GM18511 (cell line): ENCODE data around the gene DACT1.
A peak's percentile ranks its signal among the peaks of the same experiment; 100 is the strongest.

Experiments used
- ATAC-seq: cut with Tn5 transposase; IDR thresholded peaks from one replicate; pipeline ENCODE4 v1.9.1; 2021; ENCODE audit warnings: mild to moderate bottlenecking, moderate library complexity; ENCODE audit not compliant: unreplicated experiment

DACT1 gene

GRCh38 chr14:58635091-58635830 lies 2.5 kb upstream of the DACT1 start:
- no peak for ATAC-seq

DNA sequence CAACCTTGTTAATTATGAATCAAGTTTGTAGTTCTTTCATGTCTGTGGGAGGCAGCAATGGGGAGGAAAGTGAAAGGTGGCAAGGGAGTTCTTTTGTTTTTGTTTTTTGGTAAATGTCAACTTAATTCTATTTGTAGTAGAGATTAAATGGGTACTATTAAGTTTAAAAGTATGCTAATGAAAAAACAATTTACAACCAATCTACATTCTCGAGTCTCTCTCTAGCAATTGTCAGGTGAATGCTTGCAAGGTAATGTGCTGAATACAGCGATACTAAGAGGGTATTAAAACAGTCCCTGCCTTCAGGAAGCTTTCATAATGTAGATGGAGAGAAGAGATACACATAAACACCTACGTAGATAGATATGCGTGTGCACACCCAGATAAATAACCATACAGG lies 1.6 kb upstream of the DACT1 start:
- ATAC-seq, result no peak

- ATAC-seq, result peak; percentile 5
Measured at GRCh38 chr14:58637040-58637390, 747 bp upstream of the DACT1 start.

DNA sequence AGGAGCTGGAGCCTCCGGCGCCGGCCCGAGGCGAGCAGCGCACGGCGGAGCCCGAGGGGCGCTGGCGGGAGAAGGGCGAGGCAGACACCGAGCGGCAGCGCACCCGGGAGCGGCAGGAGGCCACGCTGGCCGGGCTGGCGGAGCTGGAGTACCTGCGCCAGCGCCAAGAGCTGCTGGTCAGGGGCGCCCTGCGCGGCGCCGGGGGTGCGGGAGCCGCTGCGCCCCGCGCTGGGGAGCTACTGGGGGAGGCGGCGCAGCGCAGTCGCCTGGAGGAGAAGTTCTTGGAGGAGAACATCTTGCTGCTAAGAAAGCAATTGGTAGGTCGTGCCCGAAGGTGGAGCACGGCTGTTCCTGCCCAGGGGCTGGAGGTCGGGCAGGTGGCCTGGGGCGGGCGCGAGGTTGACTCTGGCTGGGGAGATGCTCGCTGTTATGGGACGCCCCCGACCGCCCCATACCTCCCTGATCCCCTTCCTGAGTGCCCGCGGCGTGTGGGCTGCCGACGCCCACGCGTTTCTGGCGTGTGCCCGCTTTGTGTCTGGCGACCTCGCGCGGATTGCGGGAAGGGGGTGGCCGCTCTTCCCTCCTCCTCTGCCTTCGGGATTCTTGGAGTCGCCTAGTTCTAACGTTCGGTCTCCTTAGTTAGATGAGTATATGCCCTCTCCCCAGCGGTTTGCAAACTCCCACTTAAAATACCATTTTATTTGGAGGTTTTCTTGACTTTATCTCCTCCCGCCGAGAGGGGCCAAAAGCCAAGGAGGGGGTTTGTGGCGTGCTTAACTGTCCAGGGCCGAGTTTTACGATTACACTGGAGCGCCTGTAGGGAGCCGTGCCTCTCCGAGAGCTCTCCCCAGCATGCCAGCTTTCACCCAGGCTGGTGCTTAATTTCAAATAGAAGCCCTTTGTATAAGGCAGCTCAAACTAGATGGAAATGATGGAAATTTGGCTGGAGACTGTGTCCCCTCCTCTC lies 752 bp downstream of the DACT1 start:
- peak; percentile 28 for ATAC-seq

DNA sequence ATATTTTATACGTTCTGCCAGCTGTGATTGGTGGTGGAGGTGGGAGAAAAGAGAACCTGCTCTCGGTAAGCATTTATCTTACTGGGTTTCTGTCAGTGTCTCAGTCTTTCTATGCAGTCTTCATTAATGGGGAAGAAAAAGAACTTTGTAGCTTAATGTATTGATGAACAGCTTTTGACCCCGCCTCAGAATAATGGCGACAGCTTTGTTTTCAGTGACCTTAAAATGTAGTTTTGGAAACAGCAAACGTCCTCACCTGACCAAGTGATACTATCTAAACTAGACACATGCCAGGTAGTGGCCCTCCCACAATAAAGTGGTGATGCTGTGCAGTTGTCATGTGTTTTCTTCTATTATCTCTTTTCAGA lies 1.4 kb downstream of the DACT1 start:
- ATAC-seq, result no peak

GRCh38 chr14:58639842-58640484 lies 2.2 kb downstream of the DACT1 start:
- ATAC-seq, result no peak

GRCh38 chr14:58640959-58641358 lies 3.2 kb downstream of the DACT1 start:
- ATAC-seq, result no peak

DNA sequence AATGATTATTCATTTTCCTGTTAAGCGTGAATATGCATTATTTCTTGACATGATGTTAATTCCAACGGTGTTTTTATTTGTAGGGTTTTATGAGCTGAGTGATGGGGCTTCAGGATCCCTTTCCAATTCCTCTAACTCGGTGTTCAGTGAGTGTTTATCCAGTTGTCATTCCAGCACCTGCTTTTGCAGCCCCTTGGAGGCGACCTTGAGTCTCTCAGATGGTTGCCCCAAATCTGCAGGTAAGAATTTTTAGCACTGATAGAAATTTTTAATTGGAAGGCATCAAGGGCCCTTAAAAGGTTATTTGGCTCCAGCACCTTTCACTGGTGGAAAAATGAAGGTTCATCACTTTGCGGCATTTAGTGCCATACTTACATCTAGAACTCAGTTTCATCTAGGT lies 3.7 kb downstream of the DACT1 start:
- no peak for ATAC-seq

DNA sequence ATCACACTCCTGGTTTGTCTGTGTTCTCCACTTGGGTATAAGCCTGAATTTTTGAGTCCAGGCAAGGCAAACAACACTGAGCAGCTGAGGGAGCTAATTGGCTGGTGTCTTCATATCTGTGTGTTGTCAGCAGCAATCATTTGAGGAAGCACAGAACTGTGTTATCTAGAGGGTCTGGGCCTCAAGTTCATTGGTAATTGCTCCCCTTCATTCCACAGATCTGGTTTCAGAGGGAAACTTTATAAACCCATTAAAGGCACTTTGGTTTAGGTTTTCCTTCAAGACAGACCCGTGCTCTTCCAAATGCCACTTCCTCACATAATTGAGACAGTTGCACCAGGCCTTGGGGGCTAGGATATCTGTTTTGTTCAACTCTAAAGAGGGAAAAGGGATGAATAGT lies 5.6 kb downstream of the DACT1 start:
- ATAC-seq, result no peak

GRCh38 chr14:58645641-58646040 lies 7.9 kb downstream of the DACT1 start:
- ATAC-seq, result no peak

GRCh38 chr14:58646479-58646878 lies 8.7 kb downstream of the DACT1 start:
- no peak for ATAC-seq

GRCh38 chr14:58647777-58648176 lies 10.0 kb downstream of the DACT1 start:
- ATAC-seq, result no peak

DNA sequence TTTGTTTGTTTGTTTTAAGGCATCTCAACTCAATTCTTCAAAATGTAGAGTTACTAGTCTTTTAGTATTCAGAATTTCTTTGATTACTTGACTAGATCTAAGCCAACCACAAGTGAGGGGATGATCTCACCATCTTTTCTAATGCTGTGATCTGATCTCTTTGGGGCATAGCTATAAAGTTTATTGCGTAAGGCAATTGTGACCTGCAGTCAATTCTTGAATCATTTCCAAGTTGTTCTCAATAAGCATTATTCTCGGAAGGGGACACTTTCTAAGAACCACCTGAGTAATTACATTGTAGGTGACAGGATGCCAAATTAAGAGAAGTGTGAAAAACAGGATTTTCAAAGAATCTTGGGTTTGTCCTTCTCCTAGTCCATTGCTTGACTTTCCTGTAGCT lies 13.1 kb downstream of the DACT1 start:
- no peak for ATAC-seq

- ATAC-seq, result no peak
Measured at GRCh38 chr14:58656671-58657411, 19.1 kb downstream of the DACT1 start.

- no peak for ATAC-seq
Measured at GRCh38 chr14:58659061-58659460, 21.3 kb downstream of the DACT1 start.

DNA sequence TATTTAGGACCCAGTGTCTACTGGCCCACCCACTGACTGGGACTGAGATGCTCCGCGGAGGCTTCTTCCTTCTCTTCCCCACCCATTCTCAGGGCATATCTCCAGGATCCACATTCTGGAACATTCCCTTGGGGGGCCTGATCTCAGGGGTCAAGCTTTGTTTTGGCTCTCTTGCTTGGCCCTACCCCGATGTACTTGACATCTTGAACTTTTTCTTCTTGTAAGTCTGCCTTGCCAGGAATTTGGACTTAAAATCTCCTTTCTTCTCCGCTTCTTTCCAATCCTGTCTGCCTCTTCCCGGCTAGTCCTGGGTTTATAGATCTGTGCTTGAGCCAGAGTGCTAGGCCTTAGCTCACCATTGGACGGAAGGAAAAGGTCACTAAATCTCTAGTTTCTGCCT lies 22.1 kb downstream of the DACT1 start:
- no peak for ATAC-seq

- no peak for ATAC-seq
Measured at GRCh38 chr14:58660407-58660806, 22.6 kb downstream of the DACT1 start.

DNA sequence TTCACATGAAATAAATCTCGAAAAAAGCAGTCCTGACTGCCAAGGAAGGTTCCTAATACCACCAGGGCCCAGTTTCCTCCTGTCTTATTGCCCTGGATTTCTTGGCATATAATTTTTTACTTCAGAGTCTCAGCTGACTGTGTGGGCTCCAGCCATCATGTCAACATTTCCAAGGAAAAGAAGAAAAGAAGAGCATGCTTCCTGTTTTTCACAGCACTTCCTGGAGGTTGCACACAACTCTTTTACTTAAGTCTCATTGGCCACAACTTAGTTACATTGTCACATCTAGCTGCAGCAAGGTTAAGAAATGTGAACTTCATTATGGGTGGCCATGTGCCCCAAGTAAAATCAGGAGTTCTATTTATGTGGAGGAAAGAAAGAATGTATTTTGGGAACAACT lies 24.3 kb downstream of the DACT1 start:
- no peak for ATAC-seq

- ATAC-seq, result no peak
Measured at GRCh38 chr14:58662759-58663158, 25.0 kb downstream of the DACT1 start.

DNA sequence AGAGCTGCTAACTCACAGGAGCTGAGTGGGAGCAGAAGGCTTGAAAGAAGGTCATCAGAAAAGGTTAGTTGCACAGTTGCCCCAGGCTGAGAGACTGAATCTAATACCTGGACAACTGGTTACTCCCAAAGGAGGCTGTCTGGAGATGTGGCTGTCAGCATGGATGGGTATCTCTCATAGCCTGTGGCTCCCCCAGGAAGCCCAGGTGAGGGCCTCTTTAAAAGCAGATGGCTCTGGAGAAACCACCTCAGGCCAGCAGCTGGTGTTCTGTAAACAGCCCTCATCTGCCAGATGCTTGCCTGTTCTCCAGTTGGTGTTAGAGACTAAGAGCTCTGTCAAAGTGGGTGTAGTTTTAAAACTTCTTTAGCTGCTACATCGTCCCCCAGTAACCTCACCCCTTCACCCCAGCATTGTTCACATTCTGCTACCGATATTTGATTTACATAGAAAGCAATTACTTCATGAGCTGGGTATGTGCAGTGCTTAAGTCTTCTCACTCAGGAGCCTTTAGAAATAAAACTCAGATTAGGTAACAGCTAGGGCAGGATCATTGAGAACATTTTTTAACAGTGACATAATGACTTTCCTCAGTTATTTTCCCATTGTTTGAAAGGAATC lies 25.8 kb downstream of the DACT1 start:
- no peak for ATAC-seq
